ENCODE data around the gene IL11.
A peak's percentile ranks its signal among the peaks of the same experiment; 100 is the strongest.

IL11 gene

GRCh38 chr19:55369653-55370304 is 484 bp downstream of the IL11 start:
- DNase-seq: peak; percentile 27

GRCh38 chr19:55368701-55369563 is 1.3 kb downstream of the IL11 start:
- DNase-seq: peak; percentile 12

- no peak for DNase-seq
Observed at GRCh38 chr19:55368106-55368505, 2.2 kb downstream of the IL11 start.

GRCh38 chr19:55366790-55367189 is 3.5 kb downstream of the IL11 start:
- DNase-seq: no peak

GRCh38 chr19:55365964-55366363 is 4.3 kb downstream of the IL11 start:
- DNase-seq: no peak

GRCh38 chr19:55365245-55365644 is 5.0 kb downstream of the IL11 start:
- no peak for DNase-seq

- no peak for DNase-seq
Observed at GRCh38 chr19:55362990-55363716, 7.1 kb downstream of the IL11 start, which contains the start of gene GARIN5B. Gene GARIN5B (minus strand): TSS chr19:55363260. CDS start chr19:55363066, 194 bp downstream.

GRCh38 chr19:55362174-55362989 is 7.9 kb downstream of the IL11 start:
- DNase-seq: no peak

GRCh38 chr19:55360902-55361301 is 9.4 kb downstream of the IL11 start:
- DNase-seq: no peak

GRCh38 chr19:55358943-55359908 is 11.0 kb downstream of the IL11 start:
- no peak for DNase-seq

- DNase-seq: no peak
Observed at GRCh38 chr19:55358493-55358892, 11.8 kb downstream of the IL11 start.

- DNase-seq: no peak
Observed at GRCh38 chr19:55355213-55355821, 14.9 kb downstream of the IL11 start.

- no peak for DNase-seq
Observed at GRCh38 chr19:55354698-55355212, 15.5 kb downstream of the IL11 start, which contains the start of gene COX6B2. Gene COX6B2 (minus strand): TSS chr19:55354719. CDS start chr19:55354521, 198 bp downstream.

GRCh38 chr19:55353803-55354697 is 16.2 kb downstream of the IL11 start:
- DNase-seq: peak; percentile 70

GRCh38 chr19:55353356-55353802 is 16.9 kb downstream of the IL11 start:
- DNase-seq: no peak

GRCh38 chr19:55352549-55353145 is 17.6 kb downstream of the IL11 start:
- DNase-seq: no peak

- DNase-seq: no peak
Observed at GRCh38 chr19:55352040-55352439, 18.2 kb downstream of the IL11 start.

GRCh38 chr19:55350620-55351315 is 19.5 kb downstream of the IL11 start:
- no peak for DNase-seq
